ENCODE data around the gene METTL25B. TPM values are rescaled to one million over a fixed set of nuclear protein-coding genes. Genes with fewer than 3 reads are reported as not detected.

METTL25B gene
- total RNA-seq, 1 experiment from 2014 or later = 46.0 TPM

- Mint-ChIP-seq H3K9me3 (ENCODE audit: unreplicated experiment) (no peaks in the 10 kb centered on the region), H3K27ac (ENCODE audit: low read depth, unreplicated experiment) (no peak overlapping the region), H3K4me3 (ENCODE audit: unreplicated experiment) (no peak overlapping the region), H3K4me1 (ENCODE audit: insufficient read depth, unreplicated experiment) (peaks cover 26% of the 10 kb centered on the region), H3K27me3 (ENCODE audit: insufficient read depth, unreplicated experiment) (peaks cover 37% of the 10 kb centered on the region), H3K36me3 (ENCODE audit: insufficient read depth, unreplicated experiment) (no peaks in the 10 kb centered on the region)
- DNase-seq (ENCODE audit: unreplicated experiment) = no peak
- POLR2A ChIA-PET = interaction anchor here (0.6 to 9.7 kb wide), 10 partner anchors 14 to 79 kb away, joined by 3 to 187 read pairs (median 8); partner anchors contain the start of genes CRABP2, HDGF, ISG20L2 and METTL25B
- no TSS peak for BruUV-seq (replicated peaks)
- CTCF ChIA-PET = interaction anchor here (0.6 to 47.2 kb wide), 57 partner anchors 12 to 305 kb away, joined by 3 to 2415 read pairs (median 5); partner anchors contain the start of genes CRABP2, HDGF, INSRR and ISG20L2
- TF ChIP-seq CTCF (IDR thresholded peaks at IDR 0.05; ENCODE audit: unreplicated experiment) = no peak
- intact Hi-C loops (cut with micrococcal nuclease) = loop anchor here (1.0 kb wide), 4 partner anchors 15 to 200 kb away; partner anchors contain the start of genes CRABP2 and NTRK1
These were observed 38.2 kb upstream of the METTL25B start for GRCh38 chr1:156689953-156690674.

GRCh38 chr1:156690675-156691036 is 37.6 kb upstream of the METTL25B start:
- no peak for DNase-seq (ENCODE audit: unreplicated experiment)
- TF ChIP-seq CTCF (IDR thresholded peaks at IDR 0.05; ENCODE audit: unreplicated experiment) = no peak
- Mint-ChIP-seq H3K27me3 (ENCODE audit: insufficient read depth, unreplicated experiment) (peaks cover 37% of the 10 kb centered on the region), H3K36me3 (ENCODE audit: insufficient read depth, unreplicated experiment) (no peaks in the 10 kb centered on the region), H3K27ac (ENCODE audit: low read depth, unreplicated experiment) (no peak overlapping the region), H3K9me3 (ENCODE audit: unreplicated experiment) (no peaks in the 10 kb centered on the region), H3K4me1 (ENCODE audit: insufficient read depth, unreplicated experiment) (peaks cover 26% of the 10 kb centered on the region), H3K4me3 (ENCODE audit: unreplicated experiment) (no peak overlapping the region)
- BruUV-seq (replicated peaks) = no TSS peak
- POLR2A ChIA-PET = interaction anchor here (0.8 to 9.7 kb wide), 10 partner anchors 12 to 78 kb away, joined by 3 to 187 read pairs (median 8); partner anchors contain the start of genes CRABP2, HDGF, ISG20L2 and METTL25B
- CTCF ChIA-PET = interaction anchor here (1.0 to 47.2 kb wide), 27 partner anchors 13 to 305 kb away, joined by 3 to 2415 read pairs (median 10); partner anchors contain the start of genes CRABP2, HDGF, INSRR and ISG20L2
- intact Hi-C loops (cut with micrococcal nuclease) = no loop called here

- DNase-seq (ENCODE audit: unreplicated experiment) = no peak
- Mint-ChIP-seq H3K4me3 (ENCODE audit: unreplicated experiment) (no peak overlapping the region), H3K27ac (ENCODE audit: low read depth, unreplicated experiment) (no peak overlapping the region), H3K36me3 (ENCODE audit: insufficient read depth, unreplicated experiment) (no peaks in the 10 kb centered on the region), H3K27me3 (ENCODE audit: insufficient read depth, unreplicated experiment) (peaks cover 38% of the 10 kb centered on the region), H3K9me3 (ENCODE audit: unreplicated experiment) (no peaks in the 10 kb centered on the region), H3K4me1 (ENCODE audit: insufficient read depth, unreplicated experiment) (peaks cover 26% of the 10 kb centered on the region)
- BruUV-seq (replicated peaks) = no TSS peak
- no peak for TF ChIP-seq CTCF (IDR thresholded peaks at IDR 0.05; ENCODE audit: unreplicated experiment)
- intact Hi-C loops (cut with micrococcal nuclease) = no loop called here
- POLR2A ChIA-PET = interaction anchor here (0.6 to 9.7 kb wide), 7 partner anchors 10 to 194 kb away, joined by 3 to 187 read pairs (median 7); partner anchors contain the start of genes CRABP2, ISG20L2 and METTL25B
- CTCF ChIA-PET = interaction anchor here (0.5 to 47.2 kb wide), 16 partner anchors 13 to 306 kb away, joined by 3 to 2415 read pairs (median 17); partner anchors contain the start of genes CRABP2, INSRR, ISG20L2 and METTL25B
These were observed 37.1 kb upstream of the METTL25B start for GRCh38 chr1:156691191-156691590.
